Gastroesophageal sphincter (tissue), 4 donors: ENCODE results near the gene BOK. TPM values are rescaled to one million over a fixed set of nuclear protein-coding genes. Genes with fewer than 3 reads are reported as not detected.
A peak's percentile ranks its signal among the peaks of the same experiment; 100 is the strongest.

Source experiments
- ATAC-seq: fragments of 150-250 bp; one replicate; pipeline ENCODE4 v1.9.1; 2016; ENCODE audit warnings: mild to moderate bottlenecking, moderate library complexity
- H3K27ac ChIP-seq, 4 donors: fragments of 200-600 bp; sonication (generic) in 3 of 4; 1 replicate in 3 of 4; 2 replicates in 1 of 4; pipeline ENCODE4 v1.5.1; 2016 to 2019
- H3K27me3 ChIP-seq: fragments of 200-600 bp; sonication (generic); one replicate; pipeline ENCODE4 v1.5.1; 2019
- H3K36me3 ChIP-seq, 2 donors: fragments of 200-600 bp; sonication (generic); one replicate each; pipeline ENCODE4 v1.5.1; 2019; ENCODE audit warnings: control low read depth in 1 of 2
- H3K4me1 ChIP-seq, 3 donors: fragments of 200-600 bp; sonication (generic); 1 replicate in 2 of 3; 2 replicates in 1 of 3; pipeline ENCODE4 v1.5.1; 2016 to 2019; ENCODE audit warnings: control low read depth in 2 of 3
- H3K4me3 ChIP-seq, 2 donors: fragments of 200-600 bp; sonication (generic); one replicate each; pipeline ENCODE4 v1.5.1; 2019; ENCODE audit warnings: mild to moderate bottlenecking in 1 of 2, moderate library complexity in 1 of 2
- H3K9me3 ChIP-seq, 3 donors: fragments of 200-600 bp; sonication (generic); one replicate each; pipeline ENCODE4 v1.5.1; 2017 to 2019; ENCODE audit warnings: control low read depth in 2 of 3
- EP300 ChIP-seq: sonication (generic); formaldehyde crosslinking; IDR thresholded peaks from one replicate; pipeline ENCODE4 v1.6.1; 2017; ENCODE audit warnings: antibody characterized with exemption, mild to moderate bottlenecking
- POLR2A ChIP-seq, 2 donors: fragments of 450-650 bp; IDR thresholded peaks; one replicate each; pipeline ENCODE4 v1.6.1; 2017; ENCODE audit warnings: antibody characterized with exemption in 2 of 2, mild to moderate bottlenecking in 2 of 2, moderate library complexity in 1 of 2
- POLR2AphosphoS5 ChIP-seq: sonication (generic); formaldehyde crosslinking; IDR thresholded peaks from one replicate; pipeline ENCODE4 v1.6.1; 2017; ENCODE audit warnings: antibody characterized with exemption
- WGBS, 2 donors: methylation state at CpG; one replicate each; pipeline ENCODE4 v1.1.5; 2018; ENCODE audit warnings: low coverage in 1 of 2; 5-methylcytosine and 5-hydroxymethylcytosine counted together
- total RNA-seq, 4 donors: library from RNA; depleted of rRNA; stranded (reverse); fragments of >200 nt; gene quantifications; one replicate each; pipeline ENCODE4 v1.1.0, GENCODE V29; 2016
- TF ChIP-seq, protein P1 (sequence below), 4 experiments: fragments of 200-600 bp in 2 of 4; fragments of 450-650 bp in 2 of 4; sonication (generic) in 1 of 4; IDR thresholded peaks; one replicate each; pipeline ENCODE4 v1.5.1; 2017 to 2019; ENCODE audit warnings: antibody characterized with exemption in 4 of 4, mild to moderate bottlenecking in 2 of 4, moderate library complexity in 2 of 4

The BOK gene
- total RNA-seq, 4 donors from 2014 or later = 46.0 to 128 (median 66.3) TPM

DNA sequence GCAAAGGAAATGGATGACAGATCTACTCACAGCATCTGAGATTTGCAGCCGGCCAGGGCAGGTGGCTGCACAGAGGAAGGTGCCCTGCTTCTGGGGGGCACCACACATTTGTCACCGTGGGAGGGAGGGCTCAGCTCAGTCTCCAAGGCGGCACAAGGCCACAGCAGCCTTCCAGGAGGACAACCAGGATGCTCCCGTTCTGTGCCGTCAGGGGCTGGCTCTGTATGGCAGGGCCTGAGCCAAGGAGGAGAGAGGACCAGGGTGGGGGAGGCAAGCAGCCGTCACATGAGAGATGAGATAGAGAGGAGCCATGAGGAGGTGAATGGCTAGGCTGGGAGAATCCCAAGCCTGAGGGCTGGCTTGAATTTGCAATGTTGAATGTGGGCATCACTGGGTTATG lies 4.6 kb upstream of the BOK start:
- ATAC-seq = no peak
- Histone ChIP-seq H3K27me3 (peaks cover under 1% of the 10 kb centered on the region), H3K4me3 (no peak overlapping the region), H3K9me3 (peaks cover 0 to 14% (median 0%) of the 10 kb centered on the region in 3 donors), H3K4me1 (peaks cover 0 to 36% (median 8%) of the 10 kb centered on the region in 3 donors), H3K36me3 (no peaks in the 10 kb centered on the region), H3K27ac (no peak overlapping the region)
- WGBS, 2 donors = no CpG with 5 or more reads among the region's 6 CpGs
- TF ChIP-seq POLR2A (IDR thresholded peaks at IDR 0.05) (no peak), EP300 (no peak), POLR2AphosphoS5 (no peak)
- TF ChIP-seq, protein P1, sequence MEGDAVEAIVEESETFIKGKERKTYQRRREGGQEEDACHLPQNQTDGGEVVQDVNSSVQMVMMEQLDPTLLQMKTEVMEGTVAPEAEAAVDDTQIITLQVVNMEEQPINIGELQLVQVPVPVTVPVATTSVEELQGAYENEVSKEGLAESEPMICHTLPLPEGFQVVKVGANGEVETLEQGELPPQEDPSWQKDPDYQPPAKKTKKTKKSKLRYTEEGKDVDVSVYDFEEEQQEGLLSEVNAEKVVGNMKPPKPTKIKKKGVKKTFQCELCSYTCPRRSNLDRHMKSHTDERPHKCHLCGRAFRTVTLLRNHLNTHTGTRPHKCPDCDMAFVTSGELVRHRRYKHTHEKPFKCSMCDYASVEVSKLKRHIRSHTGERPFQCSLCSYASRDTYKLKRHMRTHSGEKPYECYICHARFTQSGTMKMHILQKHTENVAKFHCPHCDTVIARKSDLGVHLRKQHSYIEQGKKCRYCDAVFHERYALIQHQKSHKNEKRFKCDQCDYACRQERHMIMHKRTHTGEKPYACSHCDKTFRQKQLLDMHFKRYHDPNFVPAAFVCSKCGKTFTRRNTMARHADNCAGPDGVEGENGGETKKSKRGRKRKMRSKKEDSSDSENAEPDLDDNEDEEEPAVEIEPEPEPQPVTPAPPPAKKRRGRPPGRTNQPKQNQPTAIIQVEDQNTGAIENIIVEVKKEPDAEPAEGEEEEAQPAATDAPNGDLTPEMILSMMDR (IDR thresholded peaks at IDR 0.05) = no peak

- 75 to 93% methylated on average over 3 to 4 of the region's 7 CpGs for WGBS, 2 donors
- no peak overlapping the region for H3K4me3 ChIP-seq
- peaks cover 7% of the 10 kb centered on the region for H3K27me3 ChIP-seq
- H3K27ac ChIP-seq = no peak overlapping the region
- ATAC-seq = no peak
- no peak for TF ChIP-seq EP300
- TF ChIP-seq, protein P1 (IDR thresholded peaks at IDR 0.05) = no peak
- TF ChIP-seq POLR2AphosphoS5 = no peak
- TF ChIP-seq POLR2A (IDR thresholded peaks at IDR 0.05) = no peak
- peaks cover 0 to 36% (median 11%) of the 10 kb centered on the region in 3 donors for H3K4me1 ChIP-seq
- H3K9me3 ChIP-seq = peaks cover 0 to 14% (median 0%) of the 10 kb centered on the region in 3 donors
- H3K36me3 ChIP-seq = no peaks in the 10 kb centered on the region
Measured at GRCh38 chr2:241554610-241555322, 3.8 kb upstream of the BOK start.

- peaks cover 0 to 36% (median 15%) of the 10 kb centered on the region in 3 donors for H3K4me1 ChIP-seq
Measured at GRCh38 chr2:241555711-241556110, 2.8 kb upstream of the BOK start.

GRCh38 chr2:241556746-241557145 lies 1.8 kb upstream of the BOK start:
- ATAC-seq = no peak
- H3K9me3 ChIP-seq = peaks cover 0 to 14% (median 0%) of the 10 kb centered on the region in 3 donors
- peaks cover 7% of the 10 kb centered on the region for H3K27me3 ChIP-seq
- H3K27ac ChIP-seq = no peak overlapping the region
- peaks cover 0 to 38% (median 19%) of the 10 kb centered on the region in 3 donors for H3K4me1 ChIP-seq
- no peak for TF ChIP-seq POLR2A (IDR thresholded peaks at IDR 0.05)
- no peak for TF ChIP-seq EP300
- TF ChIP-seq, protein P1 (IDR thresholded peaks at IDR 0.05) = no peak
- TF ChIP-seq POLR2AphosphoS5 = no peak
- H3K36me3 ChIP-seq = no peaks in the 10 kb centered on the region
- H3K4me3 ChIP-seq = no peak overlapping the region

More at GRCh38 chr2:241555711-241556110, 2.8 kb upstream of the BOK start:
- no peak overlapping the region for H3K27ac ChIP-seq
- no peak for TF ChIP-seq EP300
- no peak overlapping the region for H3K4me3 ChIP-seq
- peaks cover 7% of the 10 kb centered on the region for H3K27me3 ChIP-seq
- ATAC-seq = no peak
- no peaks in the 10 kb centered on the region for H3K36me3 ChIP-seq
- peaks cover 0 to 14% (median 0%) of the 10 kb centered on the region in 3 donors for H3K9me3 ChIP-seq
- 86% methylated on average over 1 of the region's 3 CpGs; no CpG with 5 or more reads in 1 of the 2 donors for WGBS, 2 donors

DNA sequence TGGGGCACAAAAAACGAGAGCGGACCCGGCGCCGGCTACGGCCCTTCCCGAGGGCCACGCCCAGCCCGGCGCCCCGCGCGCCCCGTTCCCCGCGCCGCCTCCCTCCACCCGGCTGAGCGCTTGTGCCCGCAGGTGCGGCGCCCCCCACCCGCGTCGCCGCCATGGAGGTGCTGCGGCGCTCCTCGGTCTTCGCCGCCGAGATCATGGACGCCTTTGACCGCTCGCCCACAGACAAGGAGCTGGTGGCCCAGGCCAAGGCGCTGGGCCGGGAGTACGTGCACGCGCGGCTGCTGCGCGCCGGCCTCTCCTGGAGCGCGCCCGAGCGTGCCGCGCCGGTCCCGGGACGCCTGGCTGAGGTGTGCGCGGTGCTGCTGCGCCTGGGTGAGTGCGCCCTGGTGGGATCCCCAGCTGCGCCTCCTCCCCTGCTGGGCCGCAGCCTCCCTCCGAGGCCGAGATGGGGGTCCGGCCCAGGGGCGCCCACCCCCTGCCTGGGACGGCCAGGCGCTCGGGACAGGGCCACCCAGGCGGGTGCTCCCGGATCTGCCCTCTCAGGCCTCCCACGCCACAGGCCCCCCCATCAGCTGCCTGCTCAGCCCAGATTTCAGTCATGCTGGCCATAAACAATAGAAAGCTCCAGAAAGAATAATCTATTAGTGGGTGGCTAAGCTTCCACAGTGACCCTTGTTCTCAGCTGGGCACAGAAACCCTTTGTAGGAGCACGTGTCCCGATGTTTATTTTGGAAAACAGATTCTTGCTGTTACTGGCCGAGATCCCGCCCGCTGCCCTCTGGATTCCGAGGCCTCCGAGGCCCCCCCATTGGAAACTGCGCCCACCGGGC lies 997 bp downstream of the BOK start:
- WGBS, 2 donors = 0% methylated on average over 3 of the region's 78 CpGs; no CpG with 5 or more reads in 1 of the 2 donors
- Histone ChIP-seq H3K4me1 (peaks cover 0 to 66% (median 44%) of the 10 kb centered on the region in 3 donors), H3K27me3 (peaks cover 7% of the 10 kb centered on the region), H3K27ac (peak overlapping the region; percentile 50 to 90 (median 80)), H3K4me3 (peak overlapping the region; percentile 53 to 84), H3K9me3 (peaks cover 0 to 14% (median 0%) of the 10 kb centered on the region in 3 donors), H3K36me3 (peaks cover 0 to 16% of the 10 kb centered on the region in 2 donors)
- TF ChIP-seq EP300 = no peak
- no peak for TF ChIP-seq POLR2A (IDR thresholded peaks at IDR 0.05)
- TF ChIP-seq, protein P1 (IDR thresholded peaks at IDR 0.05) = no peak
- TF ChIP-seq POLR2AphosphoS5 = no peak
- no peak for ATAC-seq
